ENCODE data around the gene BBOF1.

The BBOF1 gene

DNA sequence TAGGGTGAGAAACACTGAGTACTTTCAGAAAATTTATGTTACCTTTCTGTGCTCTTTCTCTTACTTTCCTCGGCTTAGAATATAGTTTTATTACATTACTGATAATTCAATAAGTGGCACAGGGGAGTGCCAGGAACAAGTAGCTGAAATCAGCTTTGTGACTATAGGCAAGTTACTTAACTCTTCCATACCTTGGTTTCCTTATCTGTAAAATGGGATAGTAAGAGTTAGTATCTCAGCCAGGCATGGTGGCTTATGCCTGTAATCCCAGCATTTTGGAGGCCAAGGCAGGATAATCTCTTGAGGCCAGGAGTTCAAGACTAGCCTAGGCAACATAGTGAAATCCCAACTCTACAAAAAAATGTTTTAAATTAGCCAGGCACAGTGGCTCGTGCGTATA, 15.4 kb downstream of the BBOF1 start:
- no peak for DNase-seq

DNA sequence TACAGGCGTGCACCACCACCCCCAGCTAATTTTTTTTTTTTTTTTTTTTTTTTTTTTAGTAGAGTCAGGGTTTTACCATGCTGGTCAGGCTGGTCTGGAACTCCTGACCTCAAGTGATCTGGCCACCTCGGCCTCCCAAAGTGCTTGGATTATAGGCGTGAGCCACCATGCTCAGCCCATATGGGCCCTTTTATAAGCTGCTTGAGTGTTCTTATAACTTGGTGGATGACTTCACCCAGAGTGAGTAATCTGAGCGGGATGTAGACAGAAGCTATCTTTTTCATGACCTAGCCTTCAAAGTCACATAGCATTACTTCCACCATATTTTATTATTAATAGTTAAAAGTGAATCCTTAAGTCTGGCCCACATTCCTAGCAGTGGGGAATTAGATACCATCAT, 16.4 kb downstream of the BBOF1 start:
- no peak for DNase-seq

DNA sequence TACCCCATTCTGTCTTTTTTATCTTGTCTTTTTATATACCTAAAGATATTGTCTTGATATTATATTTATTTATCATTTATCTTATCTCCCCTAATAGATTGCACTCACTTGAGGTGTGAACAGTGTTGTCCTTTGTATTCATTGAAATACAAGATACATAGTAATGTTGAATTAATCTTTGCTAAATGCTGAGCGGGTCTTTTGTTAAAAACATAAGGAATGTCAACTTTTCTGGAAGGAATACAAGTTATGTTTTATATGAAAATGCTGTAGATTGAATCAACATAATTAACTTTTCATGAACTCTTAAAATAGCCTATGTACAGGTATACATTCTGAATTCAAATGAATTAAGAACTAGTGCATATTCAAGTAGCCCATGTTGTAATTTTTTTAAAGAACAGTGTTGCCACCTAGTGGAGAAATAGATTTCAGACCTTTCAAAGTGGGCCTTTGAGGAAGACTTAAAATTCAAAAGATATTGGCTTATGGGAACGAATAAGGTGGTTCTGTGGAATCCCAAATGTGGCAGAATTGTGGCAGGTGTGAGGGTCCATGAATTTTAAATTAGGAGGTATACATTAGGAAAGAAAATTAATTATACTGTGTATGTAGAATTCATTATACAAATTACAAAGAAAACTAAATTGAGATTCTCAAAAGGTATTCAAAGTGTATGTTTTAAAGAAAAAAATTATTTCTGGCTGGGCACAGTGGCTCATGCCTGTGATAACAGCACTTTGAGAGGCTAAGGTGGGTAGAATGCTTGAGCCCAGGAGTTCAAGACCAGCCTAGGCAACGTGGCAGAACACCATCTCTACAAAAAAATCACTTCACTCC, 19.1 kb downstream of the BBOF1 start:
- DNase-seq, result peak in 2 of 5 experiments; percentile 21 to 60

DNA sequence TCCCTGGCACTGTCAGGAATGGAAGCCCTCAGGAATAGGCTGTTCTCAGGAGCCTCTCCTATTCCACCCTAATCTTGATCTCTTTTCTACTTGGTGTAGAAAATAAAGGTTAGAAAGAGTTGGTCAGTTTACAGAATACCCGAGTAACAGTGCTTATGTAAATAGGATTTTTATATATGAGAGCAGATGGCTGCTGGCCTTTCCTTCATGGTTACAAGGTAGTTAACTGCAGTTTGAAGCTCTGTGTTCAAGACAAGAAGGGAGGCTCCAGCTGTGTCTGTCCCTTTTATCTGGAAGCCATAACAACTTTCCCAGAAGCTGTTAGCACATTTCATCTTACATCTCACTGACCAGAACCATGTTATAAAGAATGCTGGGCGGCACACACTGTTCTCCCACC, 23.1 kb downstream of the BBOF1 start:
- DNase-seq, result no peak

DNA sequence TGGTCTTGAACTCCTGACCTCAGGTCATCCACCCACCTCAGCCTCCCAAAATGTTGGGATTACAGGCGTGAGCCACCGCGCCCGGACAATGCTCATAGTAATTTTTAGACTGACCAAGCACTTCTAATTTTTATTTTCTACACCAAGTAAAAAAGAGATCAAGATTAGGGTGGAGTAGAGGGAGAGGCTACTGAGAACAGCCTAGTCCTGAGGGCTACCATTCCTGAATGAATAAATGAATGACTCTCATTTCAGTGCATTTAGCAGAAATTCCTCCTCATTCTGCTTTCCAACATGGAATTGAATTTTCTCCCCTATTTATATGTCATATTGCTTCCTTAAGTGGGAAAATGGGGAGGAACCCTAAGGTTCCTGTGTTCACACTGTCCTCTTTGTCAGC, 26.4 kb downstream of the BBOF1 start:
- no peak for DNase-seq

DNA sequence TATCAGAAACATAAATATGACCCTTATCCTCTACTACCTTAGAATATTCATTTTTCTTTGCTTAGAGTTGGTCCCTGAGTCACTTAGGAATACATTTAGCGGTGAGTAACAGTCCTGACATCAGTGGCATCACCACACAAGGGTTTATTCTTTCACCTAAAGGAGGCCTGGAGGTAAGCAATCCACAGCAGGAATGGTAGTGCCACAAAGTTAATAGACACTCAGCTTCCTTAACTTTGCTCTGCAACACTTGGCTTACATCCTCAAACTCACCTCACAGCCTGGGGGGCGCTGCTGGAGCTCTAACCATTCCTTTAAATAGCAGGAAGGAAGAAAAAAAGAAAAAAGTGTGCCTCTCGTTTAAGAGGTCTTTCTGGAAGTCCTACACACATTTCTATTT, 29.1 kb downstream of the BBOF1 start:
- DNase-seq, result no peak

DNA sequence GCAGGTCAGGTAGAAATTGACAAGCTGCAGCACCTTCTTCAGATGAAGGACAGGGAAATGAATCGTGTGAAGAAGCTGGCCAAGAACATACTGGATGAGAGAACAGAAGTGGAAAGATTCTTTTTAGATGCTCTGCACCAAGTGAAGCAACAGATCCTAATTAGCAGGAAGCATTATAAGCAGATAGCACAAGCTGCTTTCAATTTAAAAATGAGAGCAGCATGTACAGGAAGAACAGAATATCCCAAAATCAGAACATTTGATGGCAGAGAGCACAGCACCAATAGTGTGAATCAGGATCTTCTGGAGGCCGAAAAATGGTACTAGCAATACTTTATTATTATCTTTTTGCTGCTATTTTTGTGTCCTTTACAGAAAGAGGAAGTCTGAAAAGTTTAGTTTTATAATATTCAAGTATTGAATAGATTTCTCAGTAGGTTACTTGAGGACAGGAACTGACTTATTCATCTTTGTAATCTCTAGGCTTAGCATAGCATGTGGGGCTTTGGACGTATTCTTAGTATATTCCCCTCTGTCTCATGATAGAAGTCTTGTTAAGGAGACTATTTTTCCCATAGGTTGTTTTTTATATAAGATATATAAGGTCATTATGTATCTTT, 30.8 kb downstream of the BBOF1 start:
- no peak for DNase-seq

DNA sequence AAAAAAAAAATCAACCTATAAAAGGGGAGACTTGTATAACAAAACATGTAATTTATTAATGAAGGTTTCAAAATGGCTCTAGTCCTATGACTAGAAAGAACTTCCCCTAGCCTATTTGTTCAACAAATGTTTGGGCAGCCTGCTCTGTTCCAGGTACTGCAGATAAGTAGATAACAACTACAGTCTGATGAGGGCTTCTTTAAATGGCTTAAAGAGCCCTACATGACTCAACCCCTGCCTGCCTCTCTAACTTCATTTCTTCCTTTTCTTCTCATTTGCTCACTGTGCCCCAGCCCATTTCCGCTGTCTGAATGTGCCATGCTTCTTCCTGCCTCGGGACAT, 43.6 kb downstream of the BBOF1 start:
- DNase-seq, result peak in 1 of 5 experiments; percentile 11

DNA sequence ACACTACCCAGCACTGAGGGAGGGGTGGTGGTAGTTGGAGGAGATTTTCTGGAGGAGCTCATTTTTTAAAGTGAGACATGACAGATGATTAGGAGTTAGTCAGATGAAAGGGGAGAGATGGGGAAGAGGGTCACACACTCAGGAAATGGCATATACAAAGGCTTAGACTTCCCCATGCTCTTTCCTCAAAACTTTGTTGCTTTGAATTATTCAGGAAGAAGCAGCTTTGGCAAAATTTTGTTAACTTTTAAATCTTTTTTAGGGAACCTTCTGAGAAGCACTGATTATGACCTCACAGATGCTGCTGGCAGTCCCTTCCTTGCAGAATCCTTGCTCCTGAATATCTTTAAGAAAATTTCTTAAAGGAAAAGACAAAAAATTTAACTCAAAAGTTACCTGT, 45.3 kb downstream of the BBOF1 start:
- DNase-seq, result no peak

DNA sequence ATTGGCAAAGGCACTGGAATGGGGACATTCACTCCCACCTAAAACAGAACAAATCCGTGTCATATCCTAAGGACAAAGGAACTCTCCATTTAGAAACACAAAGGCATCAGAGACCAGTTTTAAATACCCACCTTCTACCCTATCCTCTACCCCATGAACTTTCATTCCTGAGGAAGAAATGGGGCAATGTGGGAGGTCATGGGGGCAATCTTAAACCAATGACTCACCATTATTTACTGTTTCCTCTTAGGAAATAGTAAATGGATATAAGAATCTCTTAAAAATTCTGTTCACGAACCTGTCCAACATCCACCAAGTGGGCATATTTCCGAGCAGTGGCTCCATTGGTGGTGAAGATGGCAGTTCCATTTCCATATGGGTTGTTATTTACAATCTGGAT, 45.7 kb downstream of the BBOF1 start:
- DNase-seq, result no peak

DNA sequence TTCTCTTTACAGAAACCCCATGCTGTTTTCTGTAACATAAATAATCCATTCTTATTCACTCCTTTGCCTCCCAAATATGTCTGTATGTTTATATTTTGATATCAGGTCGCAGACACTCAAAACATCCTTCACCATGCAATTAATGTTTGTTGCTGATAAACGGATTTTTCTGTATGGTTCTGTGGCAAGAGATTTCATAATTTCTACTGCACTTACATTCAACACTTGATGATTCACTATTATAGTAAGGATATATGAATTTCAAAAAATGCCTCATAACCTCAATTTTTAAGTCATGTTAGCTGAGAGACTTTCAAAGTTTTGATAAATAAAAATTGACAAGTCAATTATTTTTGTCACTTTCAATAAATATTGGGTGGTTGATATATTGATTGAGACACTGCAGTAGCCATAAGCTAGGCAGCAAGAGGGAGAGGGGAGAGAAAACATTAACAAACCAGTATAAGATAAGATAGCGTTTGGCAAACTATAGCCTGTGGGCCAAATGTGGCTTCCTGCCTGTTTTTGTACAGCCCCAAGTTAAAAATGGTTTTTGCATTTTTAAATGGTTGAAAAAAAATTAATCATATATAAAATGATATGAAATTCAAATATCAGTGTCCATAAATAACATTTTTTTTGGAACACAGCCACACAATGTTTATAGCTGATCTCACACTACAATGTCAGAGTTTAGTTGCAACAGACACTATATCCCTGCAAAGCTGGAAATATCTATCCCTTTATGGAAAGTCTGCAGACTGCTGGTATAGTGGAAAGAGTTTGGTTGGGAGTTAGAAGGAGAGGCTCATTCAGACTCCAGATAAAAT, 46.8 kb downstream of the BBOF1 start:
- no peak for DNase-seq

DNA sequence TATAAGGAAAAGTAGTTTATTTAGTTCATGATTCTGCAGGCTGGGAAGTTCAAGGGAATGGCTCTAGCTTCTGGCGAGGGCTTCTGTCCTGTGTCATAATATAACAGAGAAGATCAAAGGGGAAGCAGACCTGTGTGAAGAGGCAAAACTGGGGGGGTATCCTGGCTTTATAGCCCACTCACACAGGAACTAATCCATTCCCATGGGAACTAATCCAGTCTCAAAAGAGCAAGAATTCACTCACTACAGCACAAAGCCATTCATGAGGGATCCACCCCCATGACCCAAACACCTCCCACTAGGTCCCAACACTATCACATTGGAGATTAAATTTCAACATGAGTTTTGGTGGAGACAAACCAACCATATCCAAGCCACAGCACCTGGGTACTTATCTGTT, 58.3 kb downstream of the BBOF1 start:
- no peak for DNase-seq

DNA sequence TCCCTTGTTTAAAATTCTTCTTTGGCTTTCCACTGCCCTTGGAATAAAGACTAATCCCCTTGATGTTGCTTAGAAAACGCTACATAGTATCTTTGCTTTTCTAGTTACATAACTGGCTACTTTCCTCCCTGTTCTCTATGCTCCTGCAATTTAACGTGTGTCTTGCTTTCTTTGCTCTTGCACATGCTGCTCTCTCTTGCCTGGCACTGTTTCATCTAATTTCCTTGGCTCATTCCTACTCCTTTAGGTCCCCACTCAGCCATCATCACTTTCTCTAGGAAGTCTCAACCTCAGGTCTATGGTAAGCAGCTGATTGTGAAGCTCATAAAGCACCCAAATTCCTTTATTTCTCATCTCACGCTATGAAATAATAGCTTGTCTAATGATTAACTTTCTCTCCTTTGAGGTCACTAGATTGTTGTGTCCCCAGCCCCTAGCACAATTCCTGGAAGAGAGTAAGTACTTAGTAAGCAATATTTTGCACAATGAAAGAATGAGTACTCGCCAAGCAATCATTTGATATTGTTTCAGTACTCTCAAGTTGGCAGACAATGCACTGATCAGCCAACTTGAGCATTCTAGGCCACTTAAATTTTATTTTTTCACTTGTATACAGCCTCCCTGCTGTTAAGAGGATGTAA, 61.8 kb downstream of the BBOF1 start:
- DNase-seq, result no peak

DNA sequence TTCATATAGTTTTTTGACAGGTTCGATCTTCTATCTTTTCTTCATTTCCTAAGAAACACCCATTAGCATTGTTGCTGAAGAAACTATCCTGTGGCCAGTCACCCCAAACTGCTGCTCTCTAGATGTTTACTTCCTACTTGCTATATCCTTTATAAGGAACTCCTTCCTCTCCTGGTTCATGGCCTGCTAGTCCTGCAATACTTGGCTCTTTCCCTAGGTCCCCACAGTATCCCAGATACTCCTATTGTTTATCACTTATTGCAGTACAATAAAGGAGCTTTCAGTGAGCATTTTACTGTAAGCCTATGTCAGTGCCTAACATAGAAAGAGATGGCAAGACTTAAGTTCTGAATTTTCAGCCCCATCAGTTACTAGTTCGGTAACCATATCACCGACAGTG, 62.3 kb downstream of the BBOF1 start:
- no peak for DNase-seq

DNA sequence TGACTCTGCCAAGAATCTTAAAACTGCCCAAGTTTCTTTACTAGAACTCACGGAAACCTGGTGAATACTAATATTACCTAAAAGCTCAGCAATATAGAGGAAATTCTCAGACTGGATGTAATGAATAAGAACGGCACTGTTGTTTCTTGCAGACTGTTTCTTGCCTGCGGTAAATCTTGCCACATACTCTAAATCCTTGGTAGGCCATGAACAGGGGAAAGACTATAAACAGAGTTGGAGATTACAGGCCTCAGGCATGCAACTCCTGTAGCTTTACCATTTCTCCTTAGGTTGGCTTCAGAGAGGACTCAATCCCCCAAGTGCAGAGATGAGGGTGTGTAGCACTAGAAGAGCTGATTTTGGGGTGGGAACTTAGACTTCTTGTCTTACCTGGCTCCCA, 64.0 kb downstream of the BBOF1 start:
- DNase-seq, result no peak

DNA sequence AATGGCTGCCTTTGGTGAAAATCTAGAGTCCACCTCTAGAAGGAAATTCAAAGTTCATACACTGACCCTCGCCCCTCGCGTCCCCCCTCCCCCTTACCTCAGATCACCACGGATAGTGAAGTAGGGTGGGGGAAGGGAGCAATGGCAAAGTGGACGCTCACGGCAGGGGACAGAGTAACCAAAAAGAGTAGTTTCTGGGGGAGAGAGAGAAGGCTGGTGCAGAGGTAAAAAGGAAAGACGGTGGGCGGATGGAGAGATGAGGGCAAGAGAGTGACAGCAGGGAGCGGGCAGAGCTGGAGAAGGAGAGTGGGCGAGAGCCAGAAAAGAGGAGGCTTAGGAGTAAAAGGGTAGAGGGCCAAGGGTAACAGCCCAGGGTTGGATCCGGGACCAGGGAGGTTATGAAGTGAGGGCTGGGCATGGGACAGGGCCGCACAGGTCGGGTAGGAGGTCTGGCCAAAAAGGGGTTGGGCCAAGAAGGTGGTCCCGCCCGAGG, 64.7 kb downstream of the BBOF1 start:
- DNase-seq, result no peak

DNA sequence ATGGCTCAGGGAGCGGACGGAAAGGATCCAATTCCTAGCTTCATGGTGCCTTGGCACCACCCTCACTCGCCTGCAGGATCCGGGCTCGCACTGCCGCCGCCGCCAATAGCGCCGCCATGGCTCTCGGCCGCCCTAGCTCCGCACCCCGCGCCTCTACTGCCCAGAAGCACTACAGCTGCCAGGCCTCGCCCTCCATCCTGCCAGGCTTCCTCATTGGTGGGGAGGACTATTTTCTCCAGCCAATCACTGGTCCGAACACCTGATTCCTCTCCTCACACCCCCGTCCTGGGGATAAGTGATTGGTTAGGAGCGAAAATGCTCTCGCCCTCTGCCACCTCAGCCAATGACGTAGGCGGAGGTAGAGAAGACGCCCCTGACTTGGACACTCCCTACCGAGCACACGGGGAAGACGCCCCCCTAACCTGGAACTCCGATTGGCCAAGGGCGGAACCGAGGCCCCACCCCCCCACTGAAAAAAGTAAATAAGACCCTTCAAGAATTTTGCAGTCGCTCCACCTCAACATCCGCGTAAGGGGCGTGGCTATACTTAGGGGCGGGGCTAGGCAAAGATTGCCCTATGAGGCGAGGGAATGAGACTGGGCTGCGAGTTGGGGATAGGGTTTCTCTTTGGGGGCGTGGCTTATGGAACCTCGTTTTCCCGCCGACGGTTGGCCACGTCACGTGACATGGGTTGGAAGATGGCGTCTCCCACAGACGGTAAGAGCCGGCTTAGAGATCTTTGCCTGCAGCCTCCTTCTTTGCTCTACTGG, 65.3 kb downstream of the BBOF1 start, which contains the start of the genes ALDH6A1 and LIN52:
Gene ALDH6A1 (minus strand): TSS at position 177 of the 770 bp plus-strand sequence. CDS start 59 bp downstream, at position 118.
Gene LIN52 (plus strand): TSS at position 680 of the 770 bp plus-strand sequence. CDS start 19 bp downstream, at position 699.
- peak; percentile 98 to 100 (median 100) for DNase-seq

DNA sequence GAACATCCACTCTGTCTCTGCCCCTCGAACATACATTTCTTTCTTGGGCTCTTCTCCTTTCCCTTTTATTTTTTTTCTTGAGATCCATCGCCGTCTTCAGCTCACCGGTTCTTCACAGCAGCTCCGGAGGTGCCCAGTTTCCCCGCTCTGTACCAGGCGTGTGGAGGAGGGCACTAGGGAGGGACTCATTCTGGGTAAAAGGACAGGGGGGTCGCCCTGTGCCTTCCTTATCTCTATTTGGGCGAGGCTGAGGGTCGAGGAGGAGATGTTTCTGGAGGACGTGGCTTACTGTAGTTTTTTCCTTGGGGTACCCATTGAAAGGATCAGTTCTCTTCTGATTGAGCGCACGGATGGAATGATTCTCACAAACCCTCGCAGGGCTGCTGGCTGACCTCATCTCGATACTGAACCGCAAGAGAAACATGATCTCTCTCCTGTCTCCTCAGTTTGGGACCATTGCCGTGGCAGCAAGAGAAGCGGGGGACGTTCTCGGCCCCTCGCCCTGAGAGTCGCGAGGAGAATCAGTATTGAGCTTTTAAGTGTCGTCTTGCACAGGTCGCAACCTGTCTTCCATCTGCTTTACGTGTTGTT, 66.0 kb downstream of the BBOF1 start:
- DNase-seq, result peak in 2 of 5 experiments; percentile 2 to 62

DNA sequence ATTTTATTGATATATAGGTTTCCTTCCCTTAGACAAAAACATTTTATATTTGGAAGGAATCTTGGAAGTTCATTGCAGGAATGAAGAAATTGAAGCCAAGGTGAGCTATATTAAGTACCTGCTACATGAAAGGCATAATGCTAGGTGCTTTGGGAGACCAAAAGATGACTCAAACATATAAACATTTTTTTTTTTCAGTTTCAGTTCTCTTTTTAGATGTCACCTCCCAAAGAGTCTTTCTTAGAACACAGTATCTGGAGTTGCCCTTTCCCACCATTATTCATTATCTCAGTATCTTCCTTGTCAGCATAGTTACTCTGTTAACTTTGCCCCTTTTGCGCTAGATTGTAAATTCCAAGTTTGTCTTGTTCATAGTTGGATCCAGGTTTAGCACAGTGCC, 66.7 kb downstream of the BBOF1 start:
- DNase-seq, result peak in 1 of 5 experiments; percentile 57

DNA sequence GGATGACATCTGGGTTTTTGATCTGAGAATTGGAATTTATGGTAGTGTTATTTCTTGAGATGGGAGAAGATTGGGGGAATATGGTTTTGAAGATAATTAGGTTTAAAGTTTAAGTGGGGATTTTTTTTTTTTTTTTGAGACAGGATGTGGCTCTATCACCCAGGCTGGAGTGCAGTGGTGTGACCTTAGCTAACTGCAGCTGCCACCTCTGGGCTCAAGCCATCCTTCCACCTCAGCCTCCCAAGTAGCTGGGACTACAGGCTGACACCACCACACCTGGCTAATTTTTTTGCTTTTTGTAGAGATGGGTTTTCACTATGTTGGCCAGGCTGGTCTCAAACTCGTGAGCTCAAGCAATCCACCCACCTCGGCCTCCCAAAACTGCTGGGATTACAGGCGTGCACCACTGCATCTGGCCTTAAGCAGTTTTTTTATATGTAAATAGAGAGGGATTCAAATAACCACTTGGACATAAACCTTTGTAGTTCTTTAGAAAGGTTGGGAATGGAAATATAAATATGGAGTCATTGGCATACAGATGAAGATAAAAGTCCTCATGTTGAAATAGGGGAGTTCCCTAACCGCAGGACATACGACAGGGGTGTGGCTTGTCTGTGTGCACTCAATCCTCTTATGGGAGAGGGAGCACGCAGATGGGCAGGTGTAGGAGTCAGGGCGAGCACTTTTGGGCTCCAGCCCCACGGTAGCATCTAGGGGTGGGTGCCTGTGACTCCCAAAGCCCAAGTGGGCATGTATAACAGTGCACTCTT, 70.3 kb downstream of the BBOF1 start:
- peak in 1 of 5 experiments; percentile 58 for DNase-seq

DNA sequence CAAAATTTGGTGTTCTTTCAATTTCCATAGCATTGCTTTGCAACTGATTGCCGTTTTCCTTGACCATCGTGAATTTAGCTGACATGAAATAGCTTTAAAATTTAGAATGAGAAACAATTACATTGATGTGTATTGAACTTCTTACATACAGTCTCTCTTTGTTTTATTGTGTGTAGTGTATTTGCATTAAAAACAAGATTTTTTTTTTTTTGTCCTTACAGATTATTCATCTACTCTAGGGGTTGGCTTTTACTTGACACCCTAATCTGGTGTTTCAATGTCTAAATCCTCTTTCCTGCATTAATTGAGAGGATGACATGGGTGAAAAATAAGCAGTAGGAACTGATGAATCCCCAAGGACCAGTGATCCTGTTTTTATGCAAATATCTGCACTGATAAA, 86.2 kb downstream of the BBOF1 start:
- DNase-seq, result no peak

All from T-helper 2 cell (primary cell).